Measurements from ENCODE around the gene GRIK4. TPM values are rescaled to one million over a fixed set of nuclear protein-coding genes. Genes with fewer than 3 reads are reported as not detected.

Gene GRIK4
- total RNA-seq, 4 donors from 2014 or later: under 0.01 to 0.69 (median 0.25) TPM

- ATAC-seq: no peak
- WGBS, 2 donors (ENCODE audit: low coverage in 1 of 2): 82 to 100% methylated on average over 1 of the region's 1 CpG
- peaks cover 40% of the 10 kb centered on the region for H3K27me3 ChIP-seq
- no peaks in the 10 kb centered on the region for H3K36me3 ChIP-seq
- TF ChIP-seq POLR2AphosphoS5 (IDR thresholded peaks at IDR 0.05) (no peak), POLR2A (IDR thresholded peaks at IDR 0.05) (no peak), EP300 (IDR thresholded peaks at IDR 0.05) (no peak), CTCF (IDR thresholded peaks at IDR 0.05) (no peak)
- H3K4me1 ChIP-seq: no peaks in the 10 kb centered on the region
- no peaks in the 10 kb centered on the region for H3K9me3 ChIP-seq
- no peak overlapping the region for H3K27ac ChIP-seq
- H3K4me3 ChIP-seq: no peak overlapping the region
These were observed 396.4 kb downstream of the GRIK4 start for GRCh38 chr11:120907971-120908370.

GRCh38 chr11:120908461-120909181 is 397.1 kb downstream of the GRIK4 start:
- TF ChIP-seq POLR2A (IDR thresholded peaks at IDR 0.05): no peak
- no peak for TF ChIP-seq EP300 (IDR thresholded peaks at IDR 0.05)
- TF ChIP-seq POLR2AphosphoS5 (IDR thresholded peaks at IDR 0.05): no peak
- no peak for TF ChIP-seq CTCF (IDR thresholded peaks at IDR 0.05)
- Histone ChIP-seq H3K36me3 (no peaks in the 10 kb centered on the region), H3K9me3 (no peaks in the 10 kb centered on the region), H3K4me3 (no peak overlapping the region), H3K27me3 (peaks cover 34% of the 10 kb centered on the region), H3K4me1 (no peaks in the 10 kb centered on the region), H3K27ac (no peak overlapping the region)
- 58 to 73% methylated on average over 2 to 4 of the region's 9 CpGs for WGBS, 2 donors (ENCODE audit: low coverage in 1 of 2)
- ATAC-seq: peak; percentile 25

GRCh38 chr11:120909676-120910416 is 398.3 kb downstream of the GRIK4 start:
- no peak for ATAC-seq
- Histone ChIP-seq H3K27me3 (peaks cover 30% of the 10 kb centered on the region), H3K27ac (no peak overlapping the region), H3K9me3 (no peaks in the 10 kb centered on the region), H3K4me3 (no peak overlapping the region), H3K4me1 (no peaks in the 10 kb centered on the region), H3K36me3 (no peaks in the 10 kb centered on the region)
- whole genome bisulfite sequencing, 2 donors (ENCODE audit: low coverage in 1 of 2): 78 to 82% methylated on average over 4 to 5 of the region's 5 CpGs
- TF ChIP-seq POLR2AphosphoS5 (IDR thresholded peaks at IDR 0.05) (no peak), CTCF (IDR thresholded peaks at IDR 0.05) (no peak), POLR2A (IDR thresholded peaks at IDR 0.05) (no peak), EP300 (IDR thresholded peaks at IDR 0.05) (no peak)

- Histone ChIP-seq H3K27ac (no peak overlapping the region), H3K9me3 (no peaks in the 10 kb centered on the region), H3K36me3 (no peaks in the 10 kb centered on the region), H3K4me3 (no peak overlapping the region), H3K4me1 (no peaks in the 10 kb centered on the region), H3K27me3 (peaks cover 37% of the 10 kb centered on the region)
- TF ChIP-seq POLR2A (IDR thresholded peaks at IDR 0.05) (no peak), EP300 (IDR thresholded peaks at IDR 0.05) (no peak), CTCF (IDR thresholded peaks at IDR 0.05) (no peak), POLR2AphosphoS5 (IDR thresholded peaks at IDR 0.05) (no peak)
- no peak for ATAC-seq
- WGBS, 2 donors (ENCODE audit: low coverage in 1 of 2): 69 to 83% methylated on average over 3 of the region's 3 CpGs
These were observed 400.4 kb downstream of the GRIK4 start for GRCh38 chr11:120911943-120912342.
